Measurements from ENCODE around the gene TMC6. TPM values are rescaled to one million over a fixed set of nuclear protein-coding genes. Genes with fewer than 3 reads are reported as not detected.

TMC6 gene
- total and polyA plus RNA-seq, 8 donors, result 15.6 to 61.2 (median 25.5) TPM

DNA sequence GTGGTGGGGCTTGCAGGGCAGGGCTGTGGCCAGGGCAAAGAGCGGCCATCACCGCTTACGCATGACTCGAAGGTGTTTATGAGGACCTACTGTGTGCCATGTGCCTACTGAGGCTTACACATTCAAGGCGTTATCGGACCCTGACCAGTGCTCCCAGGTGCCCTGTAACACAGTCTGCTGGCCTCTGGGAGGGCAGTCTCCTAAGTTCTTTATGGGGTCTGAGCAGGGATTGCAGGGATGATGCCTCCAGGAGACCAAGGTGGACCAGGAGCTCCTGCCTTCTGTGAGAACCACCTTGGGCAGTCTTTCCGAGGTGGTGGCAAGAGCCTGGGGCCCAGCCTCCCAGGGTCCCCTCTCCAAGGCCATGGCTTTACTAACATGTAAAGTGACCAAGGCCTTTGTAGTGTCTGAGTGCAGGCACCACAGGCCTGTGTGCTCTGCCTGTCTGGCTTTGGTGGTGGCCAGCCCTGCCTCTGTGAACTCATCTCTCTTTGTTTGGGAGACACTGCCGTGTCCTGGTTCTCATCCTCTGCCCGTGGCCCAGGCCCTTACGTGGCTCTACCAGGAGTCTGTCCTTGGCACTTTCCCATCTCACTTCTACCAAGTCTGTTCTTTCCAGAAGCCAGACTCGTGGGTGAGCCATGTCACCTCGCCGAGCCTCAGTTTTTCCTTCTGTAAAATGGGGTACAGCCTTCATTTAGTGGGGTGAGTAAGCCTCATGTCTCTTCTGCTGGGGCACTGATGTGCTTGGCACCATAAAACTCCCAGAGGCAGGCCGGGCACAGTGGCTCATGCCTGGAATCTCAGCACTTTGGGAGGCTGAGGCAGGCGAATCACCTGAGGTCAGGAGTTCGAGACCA, 36.4 kb upstream of the TMC6 start:
- Histone ChIP-seq H3K9me3 (no peaks in the 10 kb centered on the region), H3K27me3 (no peaks in the 10 kb centered on the region), H3K36me3 (no peaks in the 10 kb centered on the region), H3K4me3 (no peak overlapping the region), H3K4me1 (peaks cover 0 to 11% (median 4%) of the 10 kb centered on the region in 3 donors), H3K27ac (no peak overlapping the region)
- TF ChIP-seq, protein P1, sequence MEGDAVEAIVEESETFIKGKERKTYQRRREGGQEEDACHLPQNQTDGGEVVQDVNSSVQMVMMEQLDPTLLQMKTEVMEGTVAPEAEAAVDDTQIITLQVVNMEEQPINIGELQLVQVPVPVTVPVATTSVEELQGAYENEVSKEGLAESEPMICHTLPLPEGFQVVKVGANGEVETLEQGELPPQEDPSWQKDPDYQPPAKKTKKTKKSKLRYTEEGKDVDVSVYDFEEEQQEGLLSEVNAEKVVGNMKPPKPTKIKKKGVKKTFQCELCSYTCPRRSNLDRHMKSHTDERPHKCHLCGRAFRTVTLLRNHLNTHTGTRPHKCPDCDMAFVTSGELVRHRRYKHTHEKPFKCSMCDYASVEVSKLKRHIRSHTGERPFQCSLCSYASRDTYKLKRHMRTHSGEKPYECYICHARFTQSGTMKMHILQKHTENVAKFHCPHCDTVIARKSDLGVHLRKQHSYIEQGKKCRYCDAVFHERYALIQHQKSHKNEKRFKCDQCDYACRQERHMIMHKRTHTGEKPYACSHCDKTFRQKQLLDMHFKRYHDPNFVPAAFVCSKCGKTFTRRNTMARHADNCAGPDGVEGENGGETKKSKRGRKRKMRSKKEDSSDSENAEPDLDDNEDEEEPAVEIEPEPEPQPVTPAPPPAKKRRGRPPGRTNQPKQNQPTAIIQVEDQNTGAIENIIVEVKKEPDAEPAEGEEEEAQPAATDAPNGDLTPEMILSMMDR (IDR thresholded peaks at IDR 0.05), result no peak
- FAIRE-seq (no peak), DNase-seq (no peak), ATAC-seq (no peak)
- WGBS, 2 donors, result 86 to 91% methylated on average over 15 to 16 of the region's 16 CpGs
- intact Hi-C loops (cut with DNase I), result no loop called here

DNA sequence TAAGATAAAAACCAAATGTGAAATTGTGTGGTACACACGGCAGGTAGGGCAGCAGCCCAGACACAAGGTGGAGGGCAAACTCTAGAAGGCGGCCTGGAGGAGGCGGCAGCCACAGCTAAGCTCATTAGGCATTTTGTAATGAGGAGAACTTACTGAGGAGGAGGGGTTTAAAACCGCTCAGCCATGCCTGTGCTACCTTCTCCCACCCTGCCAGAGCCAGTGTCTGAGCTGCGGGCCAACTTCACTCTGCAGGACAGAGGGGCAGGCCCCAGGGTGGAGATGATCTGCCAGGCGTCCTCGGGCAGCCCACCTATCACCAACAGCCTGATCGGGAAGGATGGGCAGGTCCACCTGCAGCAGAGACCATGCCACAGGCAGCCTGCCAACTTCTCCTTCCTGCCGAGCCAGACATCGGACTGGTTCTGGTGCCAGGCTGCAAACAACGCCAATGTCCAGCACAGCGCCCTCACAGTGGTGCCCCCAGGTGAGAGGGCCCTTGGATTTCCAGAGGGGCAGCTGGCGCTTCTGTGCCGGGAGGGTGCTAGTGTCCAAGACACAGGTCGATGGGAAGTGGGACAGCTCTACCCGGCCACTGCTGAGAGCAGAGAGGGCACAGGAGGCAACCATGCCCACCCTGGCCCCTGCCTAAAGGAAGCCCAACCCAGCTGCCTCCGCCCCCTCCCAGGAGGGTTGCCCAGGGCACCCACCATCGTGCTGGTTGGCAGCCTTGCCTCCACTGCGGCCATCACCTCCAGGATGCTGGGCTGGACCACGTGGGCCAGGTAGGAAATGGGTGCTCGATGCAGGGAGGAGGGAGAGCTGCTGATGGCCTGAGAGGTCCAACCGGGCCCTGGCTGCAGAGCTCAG, 35.6 kb upstream of the TMC6 start:
- Histone ChIP-seq H3K36me3 (no peaks in the 10 kb centered on the region), H3K4me3 (no peak overlapping the region), H3K9me3 (no peaks in the 10 kb centered on the region), H3K4me1 (peaks cover 0 to 4% (median 0%) of the 10 kb centered on the region in 3 donors), H3K27me3 (no peaks in the 10 kb centered on the region), H3K27ac (no peak overlapping the region)
- intact Hi-C loops (cut with DNase I), result no loop called here
- ATAC-seq (no peak), FAIRE-seq (no peak), DNase-seq (peak in 5 of 6 donors; percentile 37 to 80 (median 71))
- 47 to 49% methylated on average over 22 of the region's 22 CpGs for WGBS, 2 donors
- TF ChIP-seq, protein P1 (IDR thresholded peaks at IDR 0.05), result no peak

DNA sequence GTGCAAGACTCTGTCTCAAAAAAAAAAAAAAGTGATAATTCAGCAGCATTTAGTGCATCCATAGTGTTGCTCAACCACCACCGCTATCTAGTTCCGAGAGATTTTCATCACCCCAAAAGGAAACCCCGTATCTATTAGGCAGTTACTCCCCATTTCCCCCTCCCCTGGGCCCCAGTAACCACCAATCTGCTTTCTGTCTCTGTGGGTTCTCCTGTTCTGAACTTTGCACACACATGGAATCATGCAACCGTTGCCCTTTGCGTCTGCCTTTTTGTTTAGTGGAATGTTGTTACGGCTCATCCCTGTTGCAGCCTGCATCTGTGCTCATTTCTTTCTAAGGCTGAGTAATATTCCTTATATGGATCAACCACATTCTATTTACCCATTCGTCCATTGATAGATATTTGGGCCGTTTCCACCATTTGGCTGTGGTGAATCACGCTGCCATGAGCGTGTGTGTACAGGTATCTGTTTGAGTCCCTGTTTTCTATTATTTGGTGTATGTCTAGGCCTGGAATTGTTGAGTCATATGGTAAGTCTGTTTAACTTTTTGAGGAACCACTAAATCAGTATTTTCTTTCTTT, 31.1 kb upstream of the TMC6 start:
- WGBS, 2 donors, result 84 to 93% methylated on average over 10 of the region's 10 CpGs
- TF ChIP-seq, protein P1 (IDR thresholded peaks at IDR 0.05), result no peak
- ATAC-seq, result peak in 1 of 4 donors; percentile 19

DNA sequence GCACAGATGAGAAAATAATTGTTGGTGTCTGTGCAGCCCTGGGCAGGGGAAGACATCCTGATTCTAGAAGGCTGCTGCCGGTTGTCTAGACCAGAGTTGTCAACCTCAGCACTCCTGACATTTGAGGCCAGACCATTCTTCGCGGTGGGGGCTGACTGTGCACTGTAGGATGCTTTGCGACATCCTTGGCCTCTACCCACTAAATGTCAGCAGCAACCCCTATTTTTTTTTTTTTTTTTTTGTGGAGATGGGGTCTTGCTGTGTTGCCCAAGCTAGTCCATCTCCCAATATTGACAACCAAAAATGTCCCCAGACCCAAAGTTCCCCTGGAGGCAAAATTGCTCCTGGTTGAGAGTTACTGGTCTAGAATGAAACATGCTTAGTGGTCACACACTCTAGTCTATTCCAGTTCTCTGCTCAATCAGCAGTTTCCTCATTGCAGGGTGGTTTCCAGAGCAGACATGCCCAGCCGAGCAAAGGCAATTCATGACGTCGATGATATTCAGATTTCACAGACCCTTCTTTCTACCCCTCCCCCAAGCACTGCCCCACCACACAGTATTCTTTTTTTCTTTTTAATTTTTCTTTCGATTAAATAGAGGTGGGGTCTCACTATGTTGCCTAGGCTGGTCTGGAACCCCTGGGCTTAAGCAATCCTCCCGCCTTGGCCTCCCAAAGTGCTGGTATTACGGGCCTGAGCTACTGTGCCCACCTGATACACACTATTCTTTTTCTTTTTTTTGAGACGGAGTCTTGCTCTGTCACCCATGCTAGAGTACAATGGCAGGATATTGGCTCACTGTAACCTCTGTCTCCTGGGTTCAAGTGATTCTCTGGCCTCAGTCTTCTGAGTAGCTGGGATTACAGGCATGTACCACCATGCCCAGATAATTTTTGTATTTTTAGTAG, 26.6 kb upstream of the TMC6 start:
- intact Hi-C loops (cut with DNase I), result no loop called here
- WGBS, 2 donors, result 85 to 88% methylated on average over 11 of the region's 11 CpGs
- Histone ChIP-seq H3K36me3 (no peaks in the 10 kb centered on the region), H3K9me3 (no peaks in the 10 kb centered on the region), H3K27me3 (no peaks in the 10 kb centered on the region), H3K4me1 (peaks cover 0 to 13% (median 9%) of the 10 kb centered on the region in 3 donors), H3K27ac (peak overlapping the region in 1 of 4 donors; percentile 15), H3K4me3 (no peak overlapping the region)
- DNase-seq (no peak), FAIRE-seq (no peak), ATAC-seq (peak in 2 of 4 donors; percentile 59 to 65)
- TF ChIP-seq, protein P1 (IDR thresholded peaks at IDR 0.05), result no peak

More for the DNA sequence above, 31.1 kb upstream of the TMC6 start:
- no peak for DNase-seq
- Histone ChIP-seq H3K4me1 (no peaks in the 10 kb centered on the region), H3K9me3 (no peaks in the 10 kb centered on the region), H3K27me3 (no peaks in the 10 kb centered on the region), H3K4me3 (no peak overlapping the region), H3K36me3 (no peaks in the 10 kb centered on the region), H3K27ac (no peak overlapping the region)
- FAIRE-seq, result no peak
- intact Hi-C loops (cut with DNase I), result no loop called here
